Fibroblast of villous mesenchyme (primary cell): ENCODE results near the gene ANK3. TPM values are rescaled to one million over a fixed set of nuclear protein-coding genes. Genes with fewer than 3 reads are reported as not detected.

Experiments used
- DNase-seq: peaks from one replicate; pipeline ENCODE4 v3.0.0-alpha.2; 2010; ENCODE audit warnings: low read depth
- H3K4me3 ChIP-seq: 2 replicates; pipeline ENCODE4 v1.5.1; 2011; ENCODE audit warnings: low read depth, mild to moderate bottlenecking, low read length
- total RNA-seq: library from RNA; depleted of rRNA; stranded (reverse); fragments of >200 nt; gene quantifications from 2 replicates; pipeline ENCODE4 v1.2.3, GENCODE V29; 2012
- TF ChIP-seq, protein P1 (sequence below): IDR thresholded peaks from 2 replicates; pipeline ENCODE4 v1.5.1; 2012; ENCODE audit warnings: low read depth, mild to moderate bottlenecking, low read length; ENCODE audit not compliant: insufficient read depth

ANK3 gene
- total RNA-seq, 1 donor, result 1.3 TPM

DNA sequence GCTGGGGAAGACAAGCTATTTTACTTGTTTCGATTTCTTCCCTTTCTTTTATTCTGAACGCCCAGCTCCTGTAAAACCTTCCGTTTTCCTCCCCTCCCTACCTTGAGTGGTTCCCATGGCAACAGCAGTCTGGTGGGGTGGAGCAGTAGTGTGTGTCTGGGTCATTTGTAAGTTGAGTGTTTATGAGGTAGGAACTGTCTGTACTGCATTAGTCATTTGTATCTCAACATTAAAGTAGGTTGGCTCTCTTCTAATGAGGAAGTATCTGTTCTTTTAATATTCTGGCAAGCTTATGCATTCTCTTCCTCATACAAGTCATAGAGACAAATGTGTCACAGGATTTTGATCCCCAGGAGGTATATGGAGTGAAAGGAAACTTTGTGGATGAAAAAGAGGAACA, 398.0 kb downstream of the ANK3 start:
- DNase-seq, result peak; percentile 37
- H3K4me3 ChIP-seq, result no peak overlapping the region
- TF ChIP-seq, protein P1, sequence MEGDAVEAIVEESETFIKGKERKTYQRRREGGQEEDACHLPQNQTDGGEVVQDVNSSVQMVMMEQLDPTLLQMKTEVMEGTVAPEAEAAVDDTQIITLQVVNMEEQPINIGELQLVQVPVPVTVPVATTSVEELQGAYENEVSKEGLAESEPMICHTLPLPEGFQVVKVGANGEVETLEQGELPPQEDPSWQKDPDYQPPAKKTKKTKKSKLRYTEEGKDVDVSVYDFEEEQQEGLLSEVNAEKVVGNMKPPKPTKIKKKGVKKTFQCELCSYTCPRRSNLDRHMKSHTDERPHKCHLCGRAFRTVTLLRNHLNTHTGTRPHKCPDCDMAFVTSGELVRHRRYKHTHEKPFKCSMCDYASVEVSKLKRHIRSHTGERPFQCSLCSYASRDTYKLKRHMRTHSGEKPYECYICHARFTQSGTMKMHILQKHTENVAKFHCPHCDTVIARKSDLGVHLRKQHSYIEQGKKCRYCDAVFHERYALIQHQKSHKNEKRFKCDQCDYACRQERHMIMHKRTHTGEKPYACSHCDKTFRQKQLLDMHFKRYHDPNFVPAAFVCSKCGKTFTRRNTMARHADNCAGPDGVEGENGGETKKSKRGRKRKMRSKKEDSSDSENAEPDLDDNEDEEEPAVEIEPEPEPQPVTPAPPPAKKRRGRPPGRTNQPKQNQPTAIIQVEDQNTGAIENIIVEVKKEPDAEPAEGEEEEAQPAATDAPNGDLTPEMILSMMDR, result no peak

GRCh38 chr10:59991117-59991516, 398.6 kb downstream of the ANK3 start:
- no peak overlapping the region for H3K4me3 ChIP-seq
- TF ChIP-seq, protein P1, result no peak
- DNase-seq, result no peak

DNA sequence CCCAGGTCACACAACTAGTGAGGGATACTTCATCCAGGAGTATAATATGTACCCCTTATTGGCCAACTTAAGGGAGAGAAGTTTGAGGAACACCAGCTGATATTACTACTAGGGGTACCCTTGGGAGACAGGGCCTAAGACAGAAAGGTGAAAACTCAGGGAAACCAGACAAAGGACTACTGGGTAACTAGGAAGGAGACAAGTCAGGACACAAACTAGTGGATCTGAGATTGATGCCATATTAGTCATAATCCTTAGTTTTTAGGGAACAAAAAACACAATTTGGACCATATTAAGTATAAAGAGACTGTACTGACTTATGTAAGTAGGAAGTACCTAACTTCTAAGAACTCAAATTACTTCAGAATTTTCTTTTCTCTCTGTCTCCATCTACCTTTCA, 404.0 kb downstream of the ANK3 start:
- TF ChIP-seq, protein P1, result no peak
- H3K4me3 ChIP-seq, result no peak overlapping the region
- DNase-seq, result no peak

DNA sequence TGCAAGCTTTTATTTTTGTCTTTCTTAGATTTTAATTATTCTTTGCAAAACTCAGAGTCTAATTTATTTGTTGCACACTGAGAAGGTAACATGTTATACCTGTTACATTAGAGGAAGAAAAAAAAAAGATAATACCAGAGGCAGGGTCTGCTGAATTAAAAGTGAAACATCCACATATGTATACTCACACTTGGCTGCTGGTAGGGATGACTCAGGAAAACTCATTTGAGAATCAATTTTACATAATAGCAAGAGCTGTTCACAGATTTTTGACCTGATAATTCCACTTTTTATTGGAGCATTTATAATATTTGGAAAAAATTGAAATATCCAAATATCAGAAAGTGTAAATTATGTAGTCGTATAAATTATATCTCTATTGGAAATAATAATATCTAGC, 405.3 kb downstream of the ANK3 start:
- no peak overlapping the region for H3K4me3 ChIP-seq
- TF ChIP-seq, protein P1, result no peak
- no peak for DNase-seq

DNA sequence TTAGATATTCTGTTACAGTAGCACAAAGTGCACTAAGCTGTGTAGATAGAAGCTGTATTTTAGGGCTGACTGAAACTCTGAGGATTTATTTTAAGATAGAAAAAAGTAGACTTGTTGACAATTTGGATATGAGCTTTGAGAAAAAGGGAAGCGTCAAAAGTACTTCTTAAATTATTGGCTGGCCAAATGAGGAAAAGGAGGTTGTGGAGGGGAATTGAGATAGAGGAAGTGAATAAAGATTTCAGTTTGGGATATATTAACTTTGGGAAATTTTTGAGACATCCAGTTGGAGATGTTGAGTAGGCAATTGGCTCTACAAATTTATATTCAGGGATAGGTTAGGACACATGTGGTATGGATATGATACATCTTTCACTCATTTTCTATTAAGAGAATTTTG, 409.3 kb downstream of the ANK3 start:
- TF ChIP-seq, protein P1, result no peak

GRCh38 chr10:59977486-59977885, 412.2 kb downstream of the ANK3 start:
- TF ChIP-seq, protein P1, result no peak
- H3K4me3 ChIP-seq, result no peak overlapping the region
- no peak for DNase-seq

More for the DNA sequence above, 409.3 kb downstream of the ANK3 start:
- H3K4me3 ChIP-seq, result no peak overlapping the region
- DNase-seq, result no peak

GRCh38 chr10:59976909-59977308, 412.8 kb downstream of the ANK3 start:
- no peak overlapping the region for H3K4me3 ChIP-seq
- TF ChIP-seq, protein P1, result no peak
- peak; percentile 5 for DNase-seq
